Chondrocyte (in vitro differentiated cells): ENCODE data around the gene RASGRF1. TPM values are rescaled to one million over a fixed set of nuclear protein-coding genes. Genes with fewer than 3 reads are reported as not detected.

Experiments
- DNase-seq: peaks from one replicate; pipeline ENCODE4 v3.0.0; 2021; ENCODE audit warnings: mixed read lengths, low spot score
- H3K27ac Mint-ChIP-seq: one replicate; pipeline ENCODE4 v1.8.0; 2021; ENCODE audit warnings: mild to moderate bottlenecking, moderate library complexity, mixed read lengths; ENCODE audit not compliant: unreplicated experiment
- H3K27me3 Mint-ChIP-seq: 2 replicates; pipeline ENCODE4 v1.8.0; 2021; ENCODE audit warnings: low read depth, mixed read lengths
- H3K36me3 Mint-ChIP-seq: 2 replicates; pipeline ENCODE4 v1.8.0; 2021; ENCODE audit warnings: low read depth, mixed read lengths
- H3K4me1 Mint-ChIP-seq: 2 replicates; pipeline ENCODE4 v1.8.0; 2021; ENCODE audit warnings: low read depth, mild to moderate bottlenecking, mixed read lengths
- H3K4me3 Mint-ChIP-seq: one replicate; pipeline ENCODE4 v1.8.0; 2021; ENCODE audit warnings: mild to moderate bottlenecking, moderate library complexity, mixed read lengths; ENCODE audit not compliant: unreplicated experiment
- H3K9me3 Mint-ChIP-seq: 2 replicates; pipeline ENCODE4 v1.8.0; 2021; ENCODE audit warnings: low read depth, mixed read lengths
- CTCF ChIP-seq: fragments of 200-600 bp; sonication (generic); IDR thresholded peaks from 2 replicates; pipeline ENCODE4 v1.5.0; 2021; ENCODE audit warnings: antibody characterized with exemption, mild to moderate bottlenecking, moderate library complexity
- total RNA-seq: library from RNA; stranded (reverse); gene quantifications from 3 replicates; pipeline ENCODE4 v1.2.1, GENCODE V29; 2021

Gene RASGRF1
- total RNA-seq, 1 donor from 2014 or later: 0.10 TPM

DNA sequence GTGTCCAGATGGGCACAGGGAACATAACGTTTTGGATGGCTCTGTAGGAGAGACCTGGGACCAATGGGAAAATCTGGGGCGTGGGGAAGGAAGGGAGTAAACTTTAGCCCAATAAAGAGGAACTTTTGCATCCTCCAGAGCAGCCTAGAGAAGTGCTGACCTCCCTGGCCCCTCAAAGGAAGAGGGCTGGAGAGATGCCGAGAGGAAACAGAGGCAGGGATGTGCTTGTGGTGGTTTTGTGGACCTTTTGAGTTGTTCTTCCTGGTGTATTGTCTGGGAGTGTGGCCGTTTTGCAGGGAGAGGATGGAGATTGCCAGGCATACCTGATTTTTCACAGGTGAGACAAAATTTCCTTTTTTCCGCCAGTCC is 155.9 kb downstream of the RASGRF1 start:
- H3K27me3 Mint-ChIP-seq: peaks cover 2% of the 10 kb centered on the region
- peaks cover 13% of the 10 kb centered on the region for H3K4me1 Mint-ChIP-seq
- no peaks in the 10 kb centered on the region for H3K9me3 Mint-ChIP-seq
- no peak for TF ChIP-seq CTCF
- no peak overlapping the region for H3K4me3 Mint-ChIP-seq
- no peak for DNase-seq
- H3K27ac Mint-ChIP-seq: no peak overlapping the region
- H3K36me3 Mint-ChIP-seq: peaks cover 4% of the 10 kb centered on the region

GRCh38 chr15:78933823-78934654 is 156.5 kb downstream of the RASGRF1 start:
- H3K4me1 Mint-ChIP-seq: peaks cover 13% of the 10 kb centered on the region
- peaks cover 4% of the 10 kb centered on the region for H3K36me3 Mint-ChIP-seq
- H3K27me3 Mint-ChIP-seq: no peaks in the 10 kb centered on the region
- no peaks in the 10 kb centered on the region for H3K9me3 Mint-ChIP-seq
- H3K27ac Mint-ChIP-seq: peak overlapping the region; percentile 29
- TF ChIP-seq CTCF: no peak
- H3K4me3 Mint-ChIP-seq: no peak overlapping the region
- peak; percentile 89 for DNase-seq

- H3K4me3 Mint-ChIP-seq: no peak overlapping the region
- DNase-seq: peak; percentile 46
- H3K9me3 Mint-ChIP-seq: no peaks in the 10 kb centered on the region
- no peaks in the 10 kb centered on the region for H3K27me3 Mint-ChIP-seq
- H3K4me1 Mint-ChIP-seq: peaks cover 13% of the 10 kb centered on the region
- H3K27ac Mint-ChIP-seq: no peak overlapping the region
- no peak for TF ChIP-seq CTCF
- H3K36me3 Mint-ChIP-seq: peaks cover 3% of the 10 kb centered on the region
Measured at GRCh38 chr15:78933187-78933822, 157.3 kb downstream of the RASGRF1 start.

GRCh38 chr15:78932258-78932808 is 158.2 kb downstream of the RASGRF1 start:
- Mint-ChIP-seq H3K9me3 (no peaks in the 10 kb centered on the region), H3K4me1 (peaks cover 13% of the 10 kb centered on the region), H3K27me3 (no peaks in the 10 kb centered on the region), H3K27ac (no peak overlapping the region), H3K4me3 (no peak overlapping the region), H3K36me3 (peaks cover 2% of the 10 kb centered on the region)
- TF ChIP-seq CTCF: no peak
- DNase-seq: peak; percentile 66

GRCh38 chr15:78931439-78932257 is 158.9 kb downstream of the RASGRF1 start:
- Mint-ChIP-seq H3K27me3 (no peaks in the 10 kb centered on the region), H3K4me3 (no peak overlapping the region), H3K4me1 (peaks cover 13% of the 10 kb centered on the region), H3K9me3 (no peaks in the 10 kb centered on the region), H3K36me3 (peaks cover 5% of the 10 kb centered on the region), H3K27ac (no peak overlapping the region)
- no peak for TF ChIP-seq CTCF
- DNase-seq: no peak
